GM21619 (cell line): ENCODE measurements around the gene GLIPR1.
"Not testable (repeated sequence)": the region's sequence is repeated elsewhere in the genome, so short reads cannot be mapped to it uniquely, and the experiment has no call there.

Source experiments
- ATAC-seq: cut with Tn5 transposase; IDR thresholded peaks from one replicate; pipeline ENCODE4 v1.9.1; 2021; ENCODE audit not compliant: unreplicated experiment

GLIPR1 gene

GRCh38 chr12:75471902-75472890, 8.4 kb upstream of the GLIPR1 start:
- ATAC-seq: no peak

- no peak for ATAC-seq
Observed at GRCh38 chr12:75474116-75474515, 6.4 kb upstream of the GLIPR1 start.

- ATAC-seq: no peak
Observed at GRCh38 chr12:75476071-75476470, 4.5 kb upstream of the GLIPR1 start.

- no peak for ATAC-seq
Observed at GRCh38 chr12:75477137-75477536, 3.4 kb upstream of the GLIPR1 start.

GRCh38 chr12:75478116-75478794, 2.3 kb upstream of the GLIPR1 start:
- ATAC-seq: peak; percentile 22

GRCh38 chr12:75479963-75480461, 543 bp upstream of the GLIPR1 start:
- peak; percentile 37 for ATAC-seq

- peak; percentile 4 for ATAC-seq
Observed at GRCh38 chr12:75481013-75481705, 604 bp downstream of the GLIPR1 start.

- ATAC-seq: no peak
Observed at GRCh38 chr12:75481774-75482173, 1.2 kb downstream of the GLIPR1 start.

- ATAC-seq: peak; percentile 20
Observed at GRCh38 chr12:75482646-75483045, 2.1 kb downstream of the GLIPR1 start.

- ATAC-seq: no peak
Observed at GRCh38 chr12:75483431-75483830, 2.9 kb downstream of the GLIPR1 start.

- not testable (repeated sequence) for ATAC-seq
Observed at GRCh38 chr12:75484450-75484849, 3.9 kb downstream of the GLIPR1 start.

- no peak for ATAC-seq
Observed at GRCh38 chr12:75487308-75487707, 6.8 kb downstream of the GLIPR1 start.

- ATAC-seq: peak; percentile 52
Observed at GRCh38 chr12:75488553-75488952, 8.0 kb downstream of the GLIPR1 start.

GRCh38 chr12:75489187-75489586, 8.6 kb downstream of the GLIPR1 start:
- no peak for ATAC-seq

GRCh38 chr12:75489613-75490210, 9.2 kb downstream of the GLIPR1 start:
- peak; percentile 41 for ATAC-seq

- ATAC-seq: no peak
Observed at GRCh38 chr12:75491169-75491568, 10.6 kb downstream of the GLIPR1 start.

- ATAC-seq: no peak
Observed at GRCh38 chr12:75503459-75503858, 22.9 kb downstream of the GLIPR1 start.

- no peak for ATAC-seq
Observed at GRCh38 chr12:75503866-75504265, 23.3 kb downstream of the GLIPR1 start.

GRCh38 chr12:75505706-75506312, 25.3 kb downstream of the GLIPR1 start:
- no peak for ATAC-seq

- no peak for ATAC-seq
Observed at GRCh38 chr12:75507086-75507485, 26.5 kb downstream of the GLIPR1 start.
